MM.1S (cell line): ENCODE data around the gene DSCAML1.

ENCODE experiments used
- CTCF ChIP-seq: fragments of 300-600 bp; sonication (generic); IDR thresholded peaks from 2 replicates; pipeline ENCODE4 v1.5.1; 2016; ENCODE audit warnings: antibody characterized with exemption, low read length, mixed read lengths
- EZH2 ChIP-seq: fragments of 300-600 bp; sonication (generic); optimal IDR thresholded peaks from 2 replicates; pipeline ENCODE3; 2017; ENCODE audit warnings: low read depth, mild to moderate bottlenecking, antibody characterized with exemption, low read length, mixed read lengths

- TF ChIP-seq CTCF = no peak
- no peak for TF ChIP-seq EZH2
Observed at GRCh38 chr11:117670443-117670842, 126.6 kb downstream of the DSCAML1 start.
